Stimulated activated CD4-positive, alpha-beta T cell treated with anti-CD3 and anti-CD28 coated beads, Interleukin-1b, Interleukin-23, amount 100 ng/mL, for 24 hours (primary cell): ENCODE measurements around the gene CEL.

Experiments used
- DNase-seq, 4 experiments: peaks; one replicate each; pipeline ENCODE4 v3.0.0-alpha.2; 2020; ENCODE audit warnings: low read depth in 4 of 4, low spot score in 1 of 4

Gene CEL

DNA sequence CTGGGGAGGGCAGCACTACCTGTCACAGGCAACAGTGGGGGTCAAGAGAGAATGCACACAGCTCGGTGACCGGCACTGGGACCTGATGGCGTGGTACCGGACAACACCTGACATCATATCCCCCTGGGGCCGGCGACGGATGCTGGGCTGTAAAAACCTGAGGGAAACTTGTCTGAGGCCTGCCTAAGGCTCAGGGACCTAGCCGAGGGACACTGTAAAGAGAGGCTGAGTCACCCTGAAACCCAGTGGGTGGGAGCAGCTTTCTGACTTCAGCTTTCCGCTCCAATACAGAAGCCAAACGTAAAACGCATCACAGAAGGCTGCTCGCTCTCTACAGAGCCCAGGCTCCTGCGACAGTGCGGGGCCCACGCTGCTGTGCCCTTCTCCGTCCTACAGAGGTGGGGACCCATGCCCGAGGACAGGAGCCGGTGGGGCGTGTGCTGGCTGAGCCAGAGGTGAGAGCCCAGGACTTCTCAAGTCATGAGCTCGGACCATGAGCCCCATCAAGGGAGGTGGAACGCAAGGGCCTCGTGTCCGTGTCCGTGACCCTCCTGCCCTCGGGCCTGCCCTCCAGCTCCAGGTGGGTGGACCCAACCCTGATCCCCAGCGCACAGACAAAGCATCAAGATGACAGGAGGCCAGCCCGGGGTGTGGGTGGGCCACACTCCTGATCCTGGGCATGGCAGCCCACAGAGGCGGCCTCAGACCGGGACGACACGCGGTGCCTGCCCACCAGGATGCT, 54.0 kb downstream of the CEL start:
- peak in 3 of 4 experiments; percentile 40 to 67 (median 54) for DNase-seq

DNA sequence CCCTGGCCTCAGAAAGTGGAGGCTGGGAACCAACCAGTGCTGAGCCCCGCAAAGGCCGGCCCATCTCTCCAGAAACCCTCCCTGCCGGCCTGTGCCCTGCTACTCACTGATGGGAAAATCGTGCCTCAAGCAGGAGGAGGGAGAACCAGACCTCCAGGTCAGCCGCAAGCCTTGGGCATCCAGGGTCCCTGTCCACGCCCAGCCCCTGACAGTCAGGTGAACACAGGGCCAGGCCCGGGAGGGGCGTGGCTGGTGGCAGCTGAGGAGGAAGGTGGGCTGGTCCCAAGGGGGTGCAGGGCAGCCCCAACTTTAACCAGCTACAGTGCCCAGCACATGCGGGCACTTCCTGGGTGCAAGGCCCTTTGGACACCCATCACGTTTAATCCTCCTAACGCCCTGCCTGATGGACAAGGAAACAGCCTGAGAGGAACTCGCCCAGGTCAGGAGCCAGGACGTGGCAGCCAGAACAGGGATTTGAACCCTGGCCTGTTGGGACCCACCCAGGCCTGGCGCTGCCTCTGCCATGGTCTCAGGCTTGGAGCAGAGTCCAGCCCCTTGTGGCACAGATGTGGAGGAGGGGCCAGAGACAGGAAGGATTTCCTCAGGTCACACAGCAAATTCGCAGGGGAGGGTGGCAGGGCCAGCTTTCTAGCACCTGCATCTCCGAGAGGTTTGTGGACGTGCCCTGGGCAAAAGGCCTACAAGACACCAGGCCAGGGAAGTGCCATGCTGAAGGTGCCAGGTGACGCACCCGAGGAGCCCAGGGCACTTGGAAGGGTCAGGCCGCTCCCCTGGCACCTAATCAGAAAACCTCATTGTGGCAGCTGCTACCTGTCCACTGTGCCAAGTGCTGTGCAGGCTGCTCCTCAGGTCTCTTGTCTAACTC, 54.8 kb downstream of the CEL start:
- no peak for DNase-seq

DNA sequence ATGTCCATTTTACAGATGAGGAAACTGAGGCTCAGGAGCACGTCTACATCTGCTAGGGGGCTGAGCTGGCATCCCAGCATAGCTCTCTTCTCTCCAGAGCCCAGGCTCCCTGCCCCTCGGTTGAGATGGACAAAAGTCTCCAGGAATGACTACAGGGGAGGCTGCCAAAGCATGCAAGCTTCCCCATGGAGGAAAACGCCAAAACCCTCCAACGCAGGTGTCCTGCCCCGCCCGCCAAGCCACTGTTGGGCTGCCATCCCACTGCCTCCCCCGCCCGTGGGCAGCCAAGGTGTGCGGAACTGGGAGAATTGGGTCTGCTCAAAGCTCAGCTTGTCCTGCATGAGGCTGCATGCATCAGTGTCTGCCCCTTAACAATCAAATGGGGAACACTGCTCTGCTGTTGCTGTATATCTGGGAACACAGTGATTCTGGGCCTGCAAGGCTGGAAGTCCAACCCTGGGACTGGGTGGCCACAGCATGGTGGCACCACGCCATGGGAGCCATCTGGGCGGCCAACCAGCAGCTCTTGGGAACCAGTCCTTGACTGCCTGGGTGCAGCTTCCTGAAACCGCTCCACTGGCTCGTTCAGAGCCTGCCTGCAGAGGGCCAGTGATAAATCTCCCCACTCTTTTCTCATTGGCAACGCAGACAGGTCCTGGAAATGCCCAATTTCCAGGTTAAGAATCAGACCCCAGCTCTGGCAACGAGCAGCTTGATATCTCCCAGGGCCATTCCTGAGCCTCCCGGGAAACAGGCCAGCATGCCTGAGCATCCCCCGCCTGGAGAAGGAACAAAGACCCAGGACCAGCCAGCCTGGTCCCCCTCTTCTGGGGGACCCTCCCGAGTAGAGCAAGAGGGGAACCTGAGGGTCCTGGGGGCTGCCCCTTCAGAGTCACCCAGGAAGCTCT, 55.7 kb downstream of the CEL start:
- DNase-seq, result no peak

DNA sequence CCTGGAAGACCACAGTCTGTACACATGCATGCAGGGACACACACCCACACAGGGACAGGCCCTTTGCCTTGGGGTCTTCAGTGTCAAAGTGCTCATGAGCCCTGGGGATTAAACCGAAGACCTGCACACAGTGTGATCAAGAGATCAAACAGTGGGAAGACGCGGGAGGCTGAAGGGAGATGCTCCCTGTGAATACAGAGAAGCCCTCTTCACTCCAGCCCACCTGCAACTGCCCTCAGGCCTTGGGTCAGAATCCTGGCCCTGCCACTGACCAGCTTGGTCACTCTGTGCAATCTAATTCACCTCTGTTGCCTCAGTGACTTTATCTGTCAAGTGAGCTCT, 56.4 kb downstream of the CEL start:
- no peak for DNase-seq

DNA sequence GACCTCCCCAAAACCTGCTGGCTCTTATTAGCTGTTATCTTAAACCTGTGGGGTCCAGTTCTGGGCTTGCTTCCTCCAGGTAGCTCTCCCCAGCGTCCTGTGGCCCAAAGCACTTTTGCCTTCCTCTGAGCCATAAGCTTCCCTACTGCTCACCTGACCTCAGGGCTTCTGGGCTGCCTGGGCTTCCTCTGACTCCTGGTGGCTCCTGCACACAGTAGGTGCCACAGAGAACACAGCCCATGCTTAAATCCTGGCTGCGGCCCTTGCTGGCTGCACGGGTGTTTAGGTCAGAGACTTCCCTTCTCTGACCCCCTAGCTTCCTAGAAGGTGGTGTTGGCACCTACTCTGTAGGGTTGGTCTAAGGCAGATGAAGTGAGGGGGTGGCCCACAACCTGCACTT, 56.8 kb downstream of the CEL start:
- no peak for DNase-seq

DNA sequence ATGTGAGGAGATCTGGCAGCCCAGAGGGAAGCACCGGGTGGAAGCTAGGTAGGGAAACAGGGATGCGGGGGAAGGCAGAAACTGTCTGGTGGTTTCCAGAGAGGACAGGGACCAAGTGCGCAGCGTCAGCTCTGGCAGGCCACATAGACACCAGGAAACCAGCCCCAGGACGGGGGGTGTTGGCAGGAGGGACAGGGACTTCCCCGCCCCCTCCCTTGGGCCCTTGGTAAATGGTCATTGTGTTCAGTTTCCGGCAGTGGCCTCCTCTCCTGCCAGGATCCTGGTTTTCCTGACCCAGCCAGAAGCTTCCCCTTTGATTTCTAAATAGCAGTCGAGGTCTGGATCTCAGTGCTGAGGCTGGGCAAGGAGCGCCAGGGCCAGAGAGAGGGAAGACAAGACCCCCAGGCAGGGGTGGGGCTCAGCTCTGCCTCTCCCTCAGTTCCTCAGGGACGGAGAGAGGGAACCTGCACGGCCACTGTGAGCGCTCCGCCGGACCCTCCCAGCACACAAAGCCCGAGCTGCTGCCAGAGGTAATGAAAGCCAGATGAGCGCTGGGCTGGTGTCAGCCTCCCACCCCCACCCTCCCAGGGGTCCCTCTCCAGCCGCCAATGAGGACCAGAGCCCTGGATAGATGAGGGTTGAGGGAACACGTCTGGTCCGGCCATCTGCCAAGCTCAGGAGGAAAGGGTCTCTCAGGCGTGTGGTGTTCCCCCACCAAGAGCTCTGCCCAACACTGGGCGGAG, 57.5 kb downstream of the CEL start:
- no peak for DNase-seq

DNA sequence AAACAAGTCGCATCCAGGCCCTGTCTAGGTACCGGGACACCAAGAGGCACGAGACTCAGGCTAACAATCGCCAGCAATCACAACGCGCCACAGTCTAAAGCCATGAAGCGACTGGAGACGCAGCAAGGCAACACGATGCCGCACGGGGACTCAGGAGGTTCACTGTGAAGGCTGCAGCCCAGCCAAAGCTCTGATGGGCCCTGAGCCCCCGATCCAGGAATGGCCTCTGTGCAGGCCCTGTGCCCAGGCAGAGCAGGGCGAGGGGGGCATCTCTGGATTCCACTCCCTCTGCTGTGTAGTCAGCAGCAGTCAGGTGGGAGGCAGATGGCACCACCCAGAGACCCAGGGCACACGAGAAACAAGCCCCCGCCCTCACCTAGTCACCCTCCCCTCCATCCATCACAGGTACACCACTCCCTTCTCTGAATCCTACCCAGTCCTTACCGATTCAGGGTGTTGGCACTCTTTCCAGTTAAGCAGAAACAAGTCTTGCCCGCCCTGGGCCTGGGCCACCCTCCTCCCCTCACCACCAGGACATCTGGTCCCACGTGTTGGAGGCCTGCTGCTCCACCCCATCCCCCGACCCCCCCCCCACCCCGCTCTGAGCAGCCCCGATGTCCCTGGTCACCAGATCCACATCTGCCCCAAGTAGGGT, 58.2 kb downstream of the CEL start:
- no peak for DNase-seq

DNA sequence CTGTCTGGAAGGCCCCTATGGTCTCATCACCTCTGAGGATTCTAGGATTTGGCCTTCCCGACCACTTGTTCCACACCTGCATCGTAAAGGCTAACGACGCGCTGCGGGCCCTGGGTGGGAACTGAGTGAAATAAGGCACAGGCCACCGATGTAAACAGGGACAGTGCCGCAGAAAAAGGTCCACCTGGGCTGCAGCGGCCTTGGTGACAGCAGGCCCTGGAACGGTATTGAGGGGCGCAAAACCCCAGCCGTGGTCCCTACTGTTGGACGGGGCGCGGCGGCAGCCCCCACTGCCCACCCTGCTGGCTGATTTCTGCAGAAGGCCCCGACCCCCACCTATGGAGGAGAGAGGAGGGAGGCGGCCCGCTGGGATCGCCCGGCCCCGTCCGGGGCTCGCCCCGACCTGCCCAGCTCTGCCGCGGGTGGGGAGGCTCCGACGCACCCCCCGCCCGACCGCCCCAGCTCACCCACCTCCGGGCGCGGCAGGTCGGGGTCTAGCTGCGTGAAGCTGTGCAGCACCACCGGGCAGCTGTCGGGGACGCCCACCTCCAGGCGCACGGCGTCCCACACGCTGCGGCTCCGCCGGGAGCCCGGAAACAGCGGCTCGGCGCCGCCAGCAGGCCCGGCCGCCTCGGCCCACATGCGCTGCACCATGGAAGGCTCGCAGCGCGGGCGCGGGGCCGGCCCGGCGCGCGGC, 58.9 kb downstream of the CEL start:
- DNase-seq, result no peak
